CD4-positive, alpha-beta T cell treated with Interleukin-4 for 1 hour (primary cell): ENCODE data around the gene OR2T27.
"Not testable (repeated sequence)": the region's sequence is repeated elsewhere in the genome, so short reads cannot be mapped to it uniquely, and the experiment has no call there.

ENCODE experiments used
- DNase-seq, 2 donors: peaks; one replicate each; pipeline ENCODE4 v3.0.0-alpha.2; 2020 to 2022

Gene OR2T27

GRCh38 chr1:248639652-248640051 lies 15.7 kb downstream of the OR2T27 start:
- not testable (repeated sequence) for DNase-seq

DNA sequence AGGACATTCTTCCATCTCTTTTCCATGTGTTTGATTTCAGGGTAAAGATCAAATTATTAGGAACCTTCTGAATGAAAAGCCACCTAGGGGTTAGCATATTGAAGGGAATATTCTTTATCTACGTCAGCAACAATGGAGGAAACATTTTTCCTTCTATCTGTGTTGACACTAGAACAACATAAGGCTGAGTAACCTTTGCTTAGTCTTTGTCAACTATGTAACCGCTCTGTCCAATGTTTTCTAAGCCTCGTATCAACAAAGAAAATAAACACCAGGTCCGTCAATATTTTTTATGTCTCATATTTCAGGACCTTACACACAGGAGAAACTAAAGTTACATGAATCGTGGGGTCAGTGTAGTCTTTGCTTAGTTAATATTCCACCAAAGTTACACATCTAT lies 18.7 kb downstream of the OR2T27 start:
- not testable (repeated sequence) for DNase-seq

DNA sequence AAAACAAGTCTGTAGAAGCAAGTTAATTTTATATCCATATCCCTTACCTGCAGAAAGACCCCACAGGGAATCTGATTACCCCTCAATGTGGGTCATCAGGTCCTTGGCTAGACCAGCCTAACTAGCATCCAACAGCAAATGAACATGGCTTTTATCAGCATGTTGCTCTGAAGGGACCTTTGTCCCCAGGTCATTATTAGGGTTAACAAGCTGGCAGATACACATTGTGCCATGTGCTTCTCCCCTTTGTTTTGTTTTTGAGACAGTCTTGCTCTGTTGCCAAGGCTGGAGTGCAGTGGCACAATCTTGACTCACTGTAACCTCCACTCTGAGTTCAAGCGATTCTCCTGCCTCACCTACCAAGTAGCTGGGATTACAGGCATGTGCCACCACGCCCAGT lies 20.3 kb downstream of the OR2T27 start, which contains the start of gene OR2T11:
TSS of gene OR2T11 (minus strand) at position 101 of the 400 bp plus-strand sequence. CDS start 7,963 bp downstream, outside the sequence.
- DNase-seq: not testable (repeated sequence)

- DNase-seq: no peak
These were observed 23.8 kb downstream of the OR2T27 start for GRCh38 chr1:248631354-248632008.

DNA sequence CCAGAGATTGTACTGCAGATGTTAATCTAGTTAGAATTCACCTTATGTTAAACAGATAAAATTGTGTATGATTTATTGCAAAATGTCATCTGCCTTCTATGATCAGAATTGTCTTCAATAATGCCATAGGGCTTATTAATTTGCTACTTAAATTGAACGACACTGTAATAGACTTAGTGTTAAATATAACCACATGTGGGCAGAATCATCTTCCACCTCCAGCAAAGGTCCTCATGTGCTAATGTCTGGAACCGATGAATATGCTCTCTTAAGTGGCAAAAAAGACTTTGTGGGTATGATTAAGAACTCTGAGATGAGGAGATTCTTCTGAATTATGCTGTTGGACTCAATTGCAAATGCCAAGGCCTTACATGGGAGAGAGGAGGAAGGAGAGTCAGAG lies 24.8 kb downstream of the OR2T27 start:
- DNase-seq: no peak

DNA sequence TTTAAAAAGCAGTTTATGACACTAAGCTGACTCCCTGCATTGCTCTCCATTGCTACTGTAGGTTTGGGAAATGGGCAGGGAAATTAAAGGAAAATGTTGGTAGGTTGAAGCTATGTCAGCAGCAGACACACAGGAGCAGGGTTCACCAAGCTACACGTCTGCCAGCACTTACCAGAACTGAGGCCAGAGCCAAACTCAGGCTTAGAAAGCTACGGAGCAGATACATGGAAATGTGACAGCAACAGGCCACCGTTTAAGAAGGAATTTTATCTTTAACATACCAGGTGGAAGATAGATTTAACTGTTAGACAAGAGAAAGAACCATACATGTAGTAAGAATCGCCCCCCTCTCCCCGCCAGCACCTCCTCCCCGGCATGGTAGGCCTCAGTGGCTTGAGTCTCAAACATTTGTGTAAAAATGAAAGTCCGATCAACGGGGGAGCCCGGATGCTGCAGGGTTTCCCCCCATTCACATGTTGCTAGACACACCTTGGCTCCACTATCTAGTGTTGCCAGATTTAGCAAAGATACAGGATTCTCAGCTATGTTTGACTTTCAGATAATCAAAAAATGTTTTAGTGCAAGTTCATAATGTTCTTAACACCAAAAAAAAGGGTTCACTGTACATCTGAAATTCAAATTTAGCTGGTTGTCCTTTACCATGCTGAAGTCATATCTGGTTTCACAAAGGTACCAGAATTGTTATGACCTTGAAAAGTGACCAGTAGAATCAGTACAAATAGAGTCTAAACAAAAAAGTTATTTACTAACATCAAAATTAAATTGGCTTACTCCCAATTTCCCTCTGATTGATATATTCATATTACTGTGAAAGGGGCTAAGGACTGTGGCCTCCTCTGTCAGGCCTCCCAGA lies 27.1 kb downstream of the OR2T27 start:
- DNase-seq: no peak

DNA sequence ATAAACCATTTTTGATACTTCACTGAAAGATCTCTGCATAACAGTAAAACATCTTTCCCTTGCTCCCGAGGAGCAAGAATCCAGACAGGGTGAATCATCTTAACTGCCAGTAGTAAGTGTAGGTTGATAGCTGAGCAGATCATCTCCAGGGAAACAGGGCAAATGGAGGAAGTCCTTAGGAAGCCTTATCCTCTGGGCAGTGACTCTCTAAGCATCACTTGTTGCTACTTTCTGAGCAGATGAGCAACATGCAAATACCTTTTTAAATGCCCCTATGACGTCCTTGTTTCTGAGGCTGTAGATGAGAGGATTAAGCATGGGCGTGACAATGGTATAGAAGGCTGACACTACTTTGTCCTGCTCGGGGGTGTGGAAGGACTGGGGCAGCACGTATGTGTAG lies 29.4 kb downstream of the OR2T27 start:
- no peak for DNase-seq

GRCh38 chr1:248625166-248625565 lies 30.2 kb downstream of the OR2T27 start:
- DNase-seq: no peak

DNA sequence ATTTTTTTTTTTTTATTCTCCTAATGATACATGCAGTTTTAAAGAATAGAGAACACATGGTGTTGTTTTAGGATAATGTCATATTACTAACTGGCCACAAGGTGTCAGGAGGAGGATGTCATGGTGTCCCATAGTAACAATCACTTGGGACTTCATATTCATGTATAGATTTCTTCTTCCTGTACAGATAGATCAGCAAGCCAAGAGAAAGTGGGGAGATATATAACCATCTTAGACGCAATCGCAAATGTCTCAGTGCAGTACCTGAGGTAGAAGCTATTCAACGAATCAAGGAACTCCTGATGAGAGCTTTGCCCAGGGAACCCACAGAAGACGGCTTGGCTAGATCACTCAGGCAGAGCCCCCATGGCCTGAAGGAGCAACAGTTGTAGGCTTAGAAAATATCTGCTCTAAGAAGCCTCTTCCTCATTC lies 32.7 kb downstream of the OR2T27 start:
- peak in 1 of 2 donors; percentile 38 for DNase-seq

DNA sequence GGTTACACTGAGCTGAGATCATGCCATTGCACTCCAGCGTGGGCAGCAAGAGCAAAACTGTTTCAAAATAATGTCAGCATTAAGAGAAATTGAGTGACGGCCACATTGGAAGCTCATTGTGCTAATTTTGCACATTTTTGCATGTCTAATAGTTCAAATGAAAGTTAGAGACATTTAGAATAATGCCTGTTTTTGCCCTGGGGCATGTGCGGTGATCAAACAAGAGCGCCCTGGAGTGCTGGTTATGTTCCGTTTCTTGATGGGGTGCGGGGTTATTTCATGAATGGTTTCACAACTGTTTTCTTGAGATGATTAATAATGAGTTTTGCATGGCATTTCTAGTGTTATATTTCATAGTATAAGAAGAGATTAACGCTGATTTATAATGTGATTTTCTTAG lies 33.6 kb downstream of the OR2T27 start:
- no peak for DNase-seq

- DNase-seq: peak; percentile 19 to 46
These were observed 36.5 kb downstream of the OR2T27 start for GRCh38 chr1:248618878-248619277.

GRCh38 chr1:248618119-248618518 lies 37.2 kb downstream of the OR2T27 start:
- no peak for DNase-seq

- no peak for DNase-seq
These were observed 41.6 kb downstream of the OR2T27 start for GRCh38 chr1:248613742-248614141.

DNA sequence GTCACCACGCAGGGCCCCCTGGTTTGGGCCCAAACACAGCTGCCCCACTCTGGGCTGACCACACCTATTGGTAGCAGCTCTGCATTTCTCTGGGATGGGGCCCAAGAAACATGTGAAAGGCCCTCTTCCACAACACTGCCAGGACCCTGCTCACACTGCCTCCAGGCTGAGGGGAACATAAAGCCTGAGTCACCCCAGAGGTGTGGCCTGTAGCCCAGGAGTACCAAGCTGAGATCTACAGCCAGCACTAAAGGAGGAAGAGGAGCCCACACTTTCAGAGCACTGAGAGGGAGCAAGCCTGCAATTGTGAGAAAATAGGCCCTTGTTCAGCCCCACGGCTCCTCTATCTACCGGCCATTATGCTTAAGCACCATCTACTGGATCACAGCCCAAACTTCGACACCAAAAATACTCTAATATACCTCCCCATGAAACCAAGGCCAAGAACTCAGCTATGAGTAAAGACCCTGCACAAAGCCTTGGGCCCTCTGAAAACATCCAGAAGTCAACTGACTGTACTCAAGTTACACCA lies 43.4 kb downstream of the OR2T27 start:
- DNase-seq: peak in 1 of 2 donors; percentile 8

DNA sequence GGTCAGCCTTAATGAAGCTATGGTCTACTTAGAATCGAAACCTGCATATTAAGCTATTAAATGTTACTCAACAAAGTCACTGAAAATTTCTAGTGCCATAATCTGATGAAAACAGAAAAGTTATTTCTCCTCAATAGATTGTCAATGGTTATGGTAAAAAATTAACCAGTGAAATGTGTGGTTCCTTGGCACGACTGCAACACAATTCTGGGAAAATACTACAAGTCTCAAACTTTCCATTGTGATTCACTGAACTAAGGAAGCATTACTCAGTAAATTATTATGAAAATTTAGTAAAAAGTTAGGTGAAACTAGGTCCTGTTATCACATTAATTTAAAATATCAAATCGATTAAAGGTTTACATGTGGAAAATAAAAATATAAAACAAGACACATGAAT lies 45.0 kb downstream of the OR2T27 start:
- DNase-seq: no peak
